HG03521 (cell line): Measurements from ENCODE around the gene RABL3.
A peak's percentile ranks its signal among the peaks of the same experiment; 100 is the strongest.
"Not testable (repeated sequence)": the region's sequence is repeated elsewhere in the genome, so short reads cannot be mapped to it uniquely, and the experiment has no call there.

Experiments used
- ATAC-seq: cut with Tn5 transposase; IDR thresholded peaks from one replicate; pipeline ENCODE4 v1.9.1; 2021; ENCODE audit warnings: mild to moderate bottlenecking, moderate library complexity; ENCODE audit not compliant: unreplicated experiment

RABL3 gene

GRCh38 chr3:120749843-120750242, 7.5 kb upstream of the RABL3 start:
- no peak for ATAC-seq

- ATAC-seq = no peak
Observed at GRCh38 chr3:120745466-120745865, 3.1 kb upstream of the RABL3 start.

GRCh38 chr3:120743556-120744195, 1.4 kb upstream of the RABL3 start:
- no peak for ATAC-seq

DNA sequence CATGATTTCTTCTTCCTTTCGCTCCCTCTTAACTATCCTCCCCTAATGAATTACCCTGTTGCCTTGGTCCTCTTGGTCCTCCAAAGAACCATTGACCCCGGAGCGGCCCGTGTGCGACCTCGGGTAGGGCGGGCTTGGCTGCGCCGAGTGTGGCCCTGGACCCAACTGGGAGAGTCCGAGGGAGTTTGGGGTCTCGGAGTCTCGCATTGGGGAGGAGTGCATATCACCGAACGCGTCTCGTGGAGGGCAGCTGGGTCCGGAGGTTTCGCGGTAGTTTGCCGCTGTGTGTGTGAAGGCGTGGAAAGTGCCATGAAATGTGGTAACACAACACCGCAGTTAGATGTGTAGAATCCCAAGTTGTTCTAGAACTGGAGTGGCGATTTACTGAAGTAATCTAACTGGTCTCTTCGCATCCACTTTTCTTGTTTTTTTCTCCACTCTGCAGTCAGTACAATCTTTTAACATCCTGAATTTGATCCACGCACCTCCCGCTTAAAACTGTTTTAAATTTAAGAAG, 591 bp upstream of the RABL3 start:
- peak; percentile 20 for ATAC-seq

GRCh38 chr3:120741837-120742197, 499 bp downstream of the RABL3 start:
- ATAC-seq = peak; percentile 11

DNA sequence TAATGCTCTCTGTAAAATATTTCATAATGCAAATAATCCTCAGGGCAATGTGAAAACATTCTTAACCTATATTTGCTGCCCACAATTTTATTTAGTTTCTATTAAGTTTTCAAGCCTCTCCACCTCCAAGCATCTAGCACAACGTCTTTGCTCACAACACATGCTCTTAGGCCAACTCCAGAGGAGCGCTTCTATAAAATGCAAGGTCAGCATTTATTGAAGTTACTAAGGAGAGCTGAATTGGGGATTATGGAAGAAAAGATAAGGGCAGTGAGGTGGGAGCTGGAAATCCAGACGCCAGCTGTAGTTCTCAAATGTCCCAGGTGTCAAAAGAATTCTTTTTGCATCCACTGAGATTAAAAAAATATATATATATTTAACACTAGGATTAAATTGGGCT, 996 bp downstream of the RABL3 start:
- ATAC-seq = no peak

DNA sequence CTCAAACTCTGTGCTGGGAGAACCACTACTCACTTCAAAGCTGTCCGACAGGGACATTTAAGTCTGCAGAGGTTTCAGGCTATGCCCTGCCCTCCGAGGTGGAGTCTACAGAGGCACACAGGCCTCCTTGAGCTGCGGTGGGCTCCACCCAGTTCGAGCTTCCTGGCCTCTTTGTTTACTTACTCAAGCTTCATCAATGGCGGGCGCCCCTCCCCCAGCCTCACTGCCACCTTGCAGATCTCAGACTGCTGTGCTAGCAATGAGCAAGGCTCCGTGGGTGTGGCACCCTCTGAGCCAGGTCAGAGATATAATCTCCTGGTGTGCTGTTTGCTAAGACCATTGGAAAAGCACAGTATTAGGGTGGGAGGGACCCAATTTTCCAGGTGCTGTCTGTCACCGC, 4.3 kb downstream of the RABL3 start:
- ATAC-seq = not testable (repeated sequence)

DNA sequence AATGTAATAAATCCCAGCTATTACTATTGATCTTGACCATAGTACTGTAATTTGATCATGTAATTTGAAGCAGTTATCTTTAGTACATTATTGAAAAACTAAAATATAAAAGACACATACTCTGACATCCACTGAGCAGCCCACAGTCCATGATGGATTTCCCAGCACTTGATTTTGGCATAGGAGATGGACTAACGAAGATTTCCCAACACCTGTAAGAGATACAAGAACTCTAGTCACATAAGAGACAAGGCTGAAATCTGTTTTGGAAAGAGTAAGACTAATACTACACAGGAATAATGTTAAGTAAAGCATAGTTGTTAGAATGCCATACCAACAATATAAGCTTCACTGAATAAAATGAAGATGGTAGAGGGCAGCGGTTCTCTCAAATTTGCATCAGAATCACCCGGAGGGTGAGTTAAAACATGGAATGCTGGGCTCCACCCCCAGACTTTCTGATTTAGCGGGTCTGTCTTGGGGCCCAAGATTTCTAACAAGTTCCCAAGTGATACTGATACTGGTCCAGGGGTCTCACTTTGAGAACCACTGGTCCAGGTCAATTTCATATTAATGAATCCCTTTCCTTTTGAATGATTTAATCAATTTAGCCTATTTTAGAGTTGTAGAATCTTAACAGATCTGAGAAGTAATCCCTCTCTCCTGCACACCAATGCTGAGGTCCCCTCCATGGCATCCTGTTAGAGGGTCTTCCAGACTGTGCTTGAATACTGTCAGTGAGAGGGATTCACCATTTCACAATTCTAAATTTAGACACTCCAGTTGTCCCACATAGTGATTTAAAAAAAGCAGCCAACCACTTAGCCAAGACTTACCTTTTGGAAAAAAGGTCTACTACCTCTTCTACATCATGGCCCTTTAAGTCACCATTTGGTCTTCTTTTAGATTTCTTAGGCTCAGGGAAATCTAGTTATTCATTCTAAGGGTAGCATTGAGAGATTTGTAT, 11.5 kb downstream of the RABL3 start:
- no peak for ATAC-seq

- ATAC-seq = no peak
Observed at GRCh38 chr3:120726791-120727190, 15.5 kb downstream of the RABL3 start.

GRCh38 chr3:120719167-120719834, 23.0 kb downstream of the RABL3 start:
- ATAC-seq = not testable (repeated sequence)

GRCh38 chr3:120713262-120713661, 29.1 kb downstream of the RABL3 start:
- no peak for ATAC-seq

GRCh38 chr3:120710369-120710768, 31.9 kb downstream of the RABL3 start:
- ATAC-seq = no peak

- ATAC-seq = peak; percentile 61
Observed at GRCh38 chr3:120708408-120708807, 33.9 kb downstream of the RABL3 start.

GRCh38 chr3:120706950-120707349, 35.4 kb downstream of the RABL3 start:
- no peak for ATAC-seq

- no peak for ATAC-seq
Observed at GRCh38 chr3:120705884-120706582, 36.3 kb downstream of the RABL3 start.

DNA sequence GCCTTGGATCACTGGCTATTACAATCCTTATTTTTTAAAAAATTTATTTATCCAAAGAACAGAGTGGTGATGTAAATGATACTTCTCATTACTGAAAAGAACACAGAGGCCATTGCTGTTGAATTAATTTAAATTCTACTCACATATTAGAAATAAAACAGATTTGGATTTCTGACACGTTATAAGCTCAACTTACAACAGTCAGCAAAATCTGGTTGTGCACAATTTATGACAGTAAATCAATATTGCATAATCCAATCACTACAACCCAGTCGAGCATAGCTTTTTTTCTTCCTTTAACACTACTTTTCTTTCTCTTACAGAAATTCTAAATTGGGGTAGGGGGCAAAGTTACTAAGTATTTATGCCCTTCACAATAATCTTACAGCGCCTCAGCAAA, 43.0 kb downstream of the RABL3 start:
- ATAC-seq = no peak

DNA sequence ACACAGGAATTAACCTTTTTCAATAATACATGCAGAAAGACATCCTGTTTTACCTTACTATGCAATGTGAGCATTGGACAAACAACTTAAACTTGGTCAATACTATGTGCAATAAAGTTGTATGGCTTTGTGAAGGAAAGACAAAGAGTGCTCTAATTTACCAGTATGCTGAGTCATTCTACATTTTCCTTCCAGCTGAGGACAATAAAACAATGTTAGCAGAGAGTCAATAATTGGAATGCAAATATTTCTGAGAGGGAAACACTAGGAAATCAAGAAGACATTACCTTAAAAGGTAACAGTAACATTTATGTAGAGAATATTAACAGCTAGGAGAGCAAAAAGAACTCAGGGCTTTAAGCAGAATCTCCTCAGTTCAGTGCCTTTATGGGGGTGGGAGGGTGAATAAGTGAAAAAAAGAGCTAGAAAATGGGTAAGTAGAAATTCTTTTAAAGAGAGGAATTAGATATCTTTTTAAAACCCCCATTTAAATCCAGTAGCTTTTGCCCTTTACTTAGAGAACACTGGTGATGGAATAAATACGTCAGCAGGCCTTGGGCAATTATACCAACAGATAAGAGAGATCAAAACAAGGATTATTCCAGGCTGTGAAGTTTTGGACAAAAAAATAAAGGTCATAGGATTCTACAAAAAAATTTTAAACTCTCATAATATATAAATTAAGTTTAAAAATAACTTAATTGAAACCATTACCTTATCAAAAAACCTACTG, 48.7 kb downstream of the RABL3 start:
- no peak for ATAC-seq

DNA sequence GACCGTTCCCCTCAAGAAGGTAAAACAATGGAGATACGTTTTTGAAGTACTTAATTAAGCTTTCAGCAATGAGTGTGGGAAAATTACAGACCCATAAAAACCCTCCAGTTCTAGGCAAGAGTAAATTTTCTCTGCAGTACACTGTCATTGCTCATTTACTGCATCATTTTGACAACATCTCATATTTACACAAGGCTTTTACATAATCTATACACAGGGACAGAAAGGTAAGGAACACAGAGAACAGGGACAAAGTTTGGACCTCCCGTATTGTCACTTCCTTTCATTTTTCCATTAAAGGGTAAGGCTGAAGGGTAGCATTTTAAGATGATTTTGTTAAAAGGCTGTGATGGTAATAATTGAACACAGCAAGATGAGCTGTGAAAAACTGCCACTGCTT, 52.9 kb downstream of the RABL3 start:
- ATAC-seq = no peak

- ATAC-seq = peak; percentile 84
Observed at GRCh38 chr3:120688121-120688520, 54.2 kb downstream of the RABL3 start.

- no peak for ATAC-seq
Observed at GRCh38 chr3:120685411-120685810, 56.9 kb downstream of the RABL3 start.
